Caco-2 (cell line): ENCODE results near the gene DENND2C. TPM values are rescaled to one million over a fixed set of nuclear protein-coding genes. Genes with fewer than 3 reads are reported as not detected.

Source experiments
- BruUV-seq: library from RNA; stranded (reverse); fragments of 400-500 nt; replicated peaks from 2 replicates; lab custom pipeline; 2021; lab: Mats Ljungman, UMichigan
- CTCF ChIA-PET: fragments of 300-600 bp; sonication (Branson Sonifier 250); formaldehyde crosslinking; loops from one replicate; lab custom pipeline; 2022; ENCODE audit warnings: antibody characterized with exemption; lab: Charles Lee
- POLR2A ChIA-PET: fragments of 300-600 bp; sonication (Branson Sonifier 250); formaldehyde crosslinking; loops from one replicate; lab custom pipeline; 2022; ENCODE audit warnings: antibody characterized with exemption; lab: Charles Lee
- DNase-seq, 2 experiments: peaks; one replicate each; pipeline versions ENCODE4 v3.0.0 to v3.0.0-alpha.2; 2020 to 2022
- H3K27me3 ChIP-seq: replicated peaks from 2 replicates; pipeline ENCODE4 v1.6.0; 2011; ENCODE audit warnings: low read length; ENCODE audit not compliant: control insufficient read depth, insufficient read depth
- H3K36me3 ChIP-seq: 2 replicates; pipeline ENCODE4 v1.5.1; 2011; ENCODE audit warnings: low read length; ENCODE audit not compliant: control insufficient read depth, insufficient read depth
- H3K4me1 ChIP-seq: fragments of 250-450 bp; sonication (Bioruptor Pico); 2 replicates; pipeline ENCODE4 v1.5.1; 2020; ENCODE audit warnings: mild to moderate bottlenecking
- H3K4me3 ChIP-seq: 2 replicates; pipeline ENCODE4 v1.5.1; 2011; ENCODE audit warnings: low read depth, mild to moderate bottlenecking, control low read depth, low read length
- H3K9me3 ChIP-seq: fragments of 250-450 bp; sonication (Bioruptor Pico); 2 replicates; pipeline ENCODE4 v1.5.1; 2020; ENCODE audit warnings: mild to moderate bottlenecking, moderate library complexity
- H3K27ac Mint-ChIP-seq: one replicate; pipeline ENCODE4 v1.8.0; 2022; ENCODE audit warnings: mixed read lengths; ENCODE audit not compliant: unreplicated experiment
- H3K27me3 Mint-ChIP-seq: one replicate; pipeline ENCODE4 v1.8.0; 2022; ENCODE audit warnings: mixed read lengths; ENCODE audit not compliant: insufficient read depth, unreplicated experiment
- H3K36me3 Mint-ChIP-seq: one replicate; pipeline ENCODE4 v1.8.0; 2022; ENCODE audit warnings: mild to moderate bottlenecking, mixed read lengths; ENCODE audit not compliant: insufficient read depth, unreplicated experiment
- H3K4me1 Mint-ChIP-seq: one replicate; pipeline ENCODE4 v1.8.0; 2022; ENCODE audit warnings: low read depth, mixed read lengths; ENCODE audit not compliant: unreplicated experiment
- H3K4me3 Mint-ChIP-seq: one replicate; pipeline ENCODE4 v1.8.0; 2022; ENCODE audit warnings: mild to moderate bottlenecking, moderate library complexity, mixed read lengths; ENCODE audit not compliant: unreplicated experiment
- H3K9me3 Mint-ChIP-seq: one replicate; pipeline ENCODE4 v1.8.0; 2022; ENCODE audit warnings: mixed read lengths; ENCODE audit not compliant: unreplicated experiment
- CTCF ChIP-seq, 2 experiments: fragments of 200-600 bp in 1 of 2; IDR thresholded peaks; 1 replicate in 1 of 2; 2 replicates in 1 of 2; pipeline versions ENCODE4 v1.5.1 to v1.8.0; 2011 to 2022; ENCODE audit warnings: antibody characterized with exemption in 1 of 2, control low read depth in 1 of 2, inconsistent platforms in 1 of 2, low read depth in 1 of 2, low read length in 1 of 2, mild to moderate bottlenecking in 1 of 2, moderate library complexity in 1 of 2; ENCODE audit not compliant: insufficient read depth in 1 of 2, severe bottlenecking in 1 of 2, unreplicated experiment in 1 of 2
- intact Hi-C: fragments of 100-400 bp; cut with micrococcal nuclease; formaldehyde crosslinking; loops from one replicate; pipeline ENCODE4 v1.10.0; 2022; ENCODE audit not compliant: unreplicated experiment
- total RNA-seq: library from RNA; stranded (reverse); gene quantifications from 2 replicates; pipeline ENCODE4 v1.2.3, GENCODE V29; 2022

DENND2C gene
- total RNA-seq, 1 experiment from 2014 or later = 1.1 TPM

GRCh38 chr1:114671011-114671938 is 1.4 kb upstream of the DENND2C start:
- BruUV-seq = no TSS peak
- Mint-ChIP-seq H3K36me3 (no peaks in the 10 kb centered on the region), H3K27me3 (peaks cover 8% of the 10 kb centered on the region), H3K4me3 (peak overlapping the region; percentile 81), H3K9me3 (no peaks in the 10 kb centered on the region), H3K27ac (no peak overlapping the region), H3K4me1 (peaks cover 12% of the 10 kb centered on the region)
- H3K4me1 ChIP-seq = no peaks in the 10 kb centered on the region
- ChIA-PET CTCF (no interaction called here), POLR2A (no interaction called here)
- TF ChIP-seq CTCF (IDR thresholded peaks at IDR 0.05; ENCODE audit: insufficient read depth in 1 of 2, low read depth in 1 of 2, low read length in 1 of 2, severe bottlenecking in 1 of 2, unreplicated experiment in 1 of 2) = peak in 1 of 2 experiments; percentile 24
- no peak for DNase-seq
- no peaks in the 10 kb centered on the region for H3K27me3 ChIP-seq
- H3K36me3 ChIP-seq = no peaks in the 10 kb centered on the region
- no peak overlapping the region for H3K4me3 ChIP-seq
- intact Hi-C loops = loop anchor here (2.0 kb wide), 1 partner anchor 90 kb away; the partner anchor contains the start of gene BCAS2
- H3K9me3 ChIP-seq = no peaks in the 10 kb centered on the region

- no peaks in the 10 kb centered on the region for H3K9me3 Mint-ChIP-seq
- TF ChIP-seq CTCF (IDR thresholded peaks at IDR 0.05; ENCODE audit: insufficient read depth in 1 of 2, low read depth in 1 of 2, low read length in 1 of 2, severe bottlenecking in 1 of 2, unreplicated experiment in 1 of 2) = no peak
- H3K4me3 Mint-ChIP-seq = peak overlapping the region; percentile 81
- no TSS peak for BruUV-seq
- peaks cover 21% of the 10 kb centered on the region for H3K4me1 Mint-ChIP-seq
- H3K27ac Mint-ChIP-seq = peak overlapping the region; percentile 59
- Histone ChIP-seq H3K4me3 (peak overlapping the region; percentile 76), H3K9me3 (no peaks in the 10 kb centered on the region), H3K27me3 (no peaks in the 10 kb centered on the region), H3K4me1 (no peaks in the 10 kb centered on the region), H3K36me3 (no peaks in the 10 kb centered on the region)
- intact Hi-C loops = loop anchor here (1.0 to 2.0 kb wide), 2 partner anchors 46 to 90 kb away; partner anchors contain the start of genes BCAS2 and NRAS
- POLR2A ChIA-PET = no interaction called here
- peaks cover 8% of the 10 kb centered on the region for H3K27me3 Mint-ChIP-seq
- CTCF ChIA-PET = interaction anchor here (1.0 kb wide), 1 partner anchor 10 kb away, joined by 3 read pairs; no protein-coding TSS in a partner anchor
- DNase-seq = peak; percentile 89 to 91
- no peaks in the 10 kb centered on the region for H3K36me3 Mint-ChIP-seq
Measured at GRCh38 chr1:114670083-114671010, 498 bp upstream of the DENND2C start.
